GM23248 (cell line): ENCODE measurements around the gene SLC9C1.

Experiments
- EZH2 ChIP-seq: fragments of 200-600 bp; sonication (generic); IDR thresholded peaks from 2 replicates; pipeline ENCODE4 v1.6.1; 2018; ENCODE audit warnings: antibody characterized with exemption, mild to moderate bottlenecking; ENCODE audit not compliant: insufficient read depth, poor library complexity, severe bottlenecking
- EZH2phosphoT487 ChIP-seq: fragments of 200-600 bp; sonication (generic); IDR thresholded peaks from 2 replicates; pipeline ENCODE4 v1.6.1; 2018; ENCODE audit warnings: antibody characterized with exemption, moderate library complexity, mild to moderate bottlenecking, low read depth; ENCODE audit not compliant: insufficient read depth

DNA sequence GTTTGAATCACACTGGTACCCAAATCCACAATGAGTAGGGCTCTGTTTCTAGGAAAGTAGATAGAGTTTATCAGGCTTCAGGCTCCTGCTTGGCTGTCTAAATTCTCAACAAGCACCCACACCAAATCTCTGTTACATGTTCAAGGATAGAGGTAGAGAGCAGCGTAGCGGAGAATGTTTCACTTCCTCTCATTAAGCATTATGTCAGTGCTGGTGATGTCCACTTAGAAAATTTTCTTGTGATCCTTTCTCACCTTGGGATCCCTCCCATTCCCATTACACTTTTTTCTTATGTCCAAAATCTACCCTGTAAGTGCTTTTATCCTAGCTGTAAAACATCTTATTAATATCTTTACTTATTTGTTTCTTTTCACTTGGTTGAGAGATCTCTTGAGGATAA, 126.3 kb downstream of the SLC9C1 start:
- TF ChIP-seq EZH2 (no peak), EZH2phosphoT487 (no peak)
